Right lobe of liver (tissue), 6 donors: ENCODE measurements around the gene TBXAS1. TPM values are rescaled to one million over a fixed set of nuclear protein-coding genes. Genes with fewer than 3 reads are reported as not detected.

Experiments
- ATAC-seq, 4 donors: fragments of 200-7000 bp; cut with Tn5 transposase; one replicate each; pipeline ENCODE4 v1.9.1; 2020; ENCODE audit warnings: mild to moderate bottlenecking in 4 of 4, moderate library complexity in 4 of 4
- DNase-seq, 3 donors: peaks; one replicate each; pipeline ENCODE4 v3.0.0-alpha.2; 2020
- H3K27ac ChIP-seq, 3 donors: fragments of 200-600 bp; one replicate each; pipeline ENCODE4 v1.8.0; 2022
- H3K27me3 ChIP-seq, 2 donors: fragments of 200-600 bp; one replicate each; pipeline ENCODE4 v1.8.0; 2022
- H3K36me3 ChIP-seq, 4 donors: fragments of 200-600 bp; sonication (generic) in 1 of 4; one replicate each; pipeline versions ENCODE4 v1.5.1 to v1.8.0; 2017 to 2022; ENCODE audit warnings: control low read depth in 1 of 4
- H3K4me1 ChIP-seq, 4 donors: fragments of 200-600 bp; sonication (generic) in 1 of 4; one replicate each; pipeline versions ENCODE4 v1.5.1 to v1.8.0; 2017 to 2022; ENCODE audit warnings: control low read depth in 1 of 4
- H3K4me3 ChIP-seq, 3 donors: fragments of 200-600 bp; one replicate each; pipeline ENCODE4 v1.8.0; 2022
- H3K9me3 ChIP-seq, 4 donors: fragments of 200-600 bp; sonication (generic) in 1 of 4; one replicate each; pipeline versions ENCODE4 v1.5.1 to v1.8.0; 2017 to 2022; ENCODE audit warnings: control low read depth in 1 of 4
- CTCF ChIP-seq, 4 donors: fragments of 200-600 bp in 3 of 4; fragments of 450-650 bp in 1 of 4; IDR thresholded peaks; one replicate each; pipeline versions ENCODE4 v1.5.1 to v1.8.0; 2016 to 2022; ENCODE audit warnings: antibody characterized with exemption in 4 of 4, mild to moderate bottlenecking in 2 of 4
- POLR2A ChIP-seq: fragments of 450-650 bp; IDR thresholded peaks from one replicate; pipeline ENCODE4 v1.6.1; 2017; ENCODE audit warnings: antibody characterized with exemption, mild to moderate bottlenecking
- whole genome bisulfite sequencing: methylation state at CpG from one replicate; pipeline ENCODE4 v1.1.6; 2018; ENCODE audit warnings: low coverage, low lambda C conversion rate; ENCODE audit not compliant: insufficient coverage; ENCODE audit errors: missing lambda C conversion rate; 5-methylcytosine and 5-hydroxymethylcytosine counted together
- intact Hi-C, 2 donors: fragments of 100-400 bp; cut with DNase I; formaldehyde crosslinking; loops; one replicate each; pipeline versions ENCODE4 v1.11.2 to v1.14.1; 2022
- total RNA-seq, 6 experiments: library from RNA; depleted of rRNA in 2 of 6; stranded (reverse); fragments of >200 nt in 2 of 6; fragmentation: NEBNext Ultra II Directional in 3 of 6; extraction: Animal tissue kit (Norgen Biotek cat#: 25700) in 3 of 6; gene quantifications; one replicate each; pipeline versions ENCODE4 v1.1.0 to v1.2.4, GENCODE V29; 2016 to 2023
- donor health status: DM: no; HTN: yes; CAD: no.
- donor health status: DM: no; HTN: no; CAD: no.
- donor health status: DM: no; HTN: no; CAD: no.
- donor health status: DM: no; HTN: yes; CAD: no.
- donor health status: DM: no; HTN: yes; CAD: no.

TBXAS1 gene
- total RNA-seq, 6 experiments from 2014 or later: 7.6 to 15.6 (median 12.2) TPM

- no CpG with 5 or more reads among the region's 2 CpGs for WGBS
- no peak overlapping the region for H3K27ac ChIP-seq
- intact Hi-C loops: no loop called here
These were observed 119.1 kb downstream of the TBXAS1 start for GRCh38 chr7:139948167-139948566.

DNA sequence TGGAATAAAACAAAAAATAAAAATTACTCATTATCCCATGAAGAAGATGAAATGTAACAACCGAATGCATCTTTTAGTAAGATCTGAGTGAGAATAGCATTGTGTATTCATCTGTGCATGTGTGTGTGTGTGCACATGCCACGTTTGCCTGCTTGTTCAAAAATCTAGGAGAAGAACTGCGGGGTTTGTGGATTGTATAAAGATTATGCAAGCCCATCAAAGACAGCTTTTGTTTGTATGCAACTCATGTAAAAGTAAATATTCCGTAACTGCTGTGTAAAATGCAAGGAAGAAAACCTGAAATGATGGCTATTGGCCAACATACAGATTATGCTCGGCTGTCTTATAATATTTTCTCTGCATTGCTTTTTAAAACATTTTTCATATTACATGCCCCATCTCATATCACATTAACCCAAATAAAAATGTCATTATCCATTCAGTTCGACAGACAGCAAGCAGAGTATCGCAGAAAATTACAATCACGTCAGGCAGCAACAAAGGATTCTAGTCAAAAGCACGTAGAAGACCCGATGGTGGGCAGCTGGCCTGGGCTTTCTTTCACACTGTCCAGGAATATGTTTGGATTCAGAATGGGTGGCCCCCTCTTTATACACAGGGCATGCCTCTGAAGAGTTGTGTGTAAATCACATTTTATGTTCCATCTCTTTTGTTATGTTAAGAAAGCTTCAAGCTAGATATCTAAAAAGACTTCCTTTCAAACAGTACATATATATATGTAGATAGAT is 119.7 kb downstream of the TBXAS1 start:
- no peaks in the 10 kb centered on the region for H3K4me1 ChIP-seq
- DNase-seq (no peak), ATAC-seq (no peak)
- H3K9me3 ChIP-seq: no peaks in the 10 kb centered on the region
- H3K4me3 ChIP-seq: no peak overlapping the region
- H3K27me3 ChIP-seq: no peaks in the 10 kb centered on the region
- H3K27ac ChIP-seq: no peak overlapping the region
- WGBS: 71% methylated on average over 10 of the region's 10 CpGs
- no peak for TF ChIP-seq POLR2A
- TF ChIP-seq CTCF (IDR thresholded peaks at IDR 0.05): no peak
- no peaks in the 10 kb centered on the region for H3K36me3 ChIP-seq
- intact Hi-C loops: no loop called here

More at GRCh38 chr7:139948167-139948566, 119.1 kb downstream of the TBXAS1 start:
- Histone ChIP-seq H3K4me1 (no peaks in the 10 kb centered on the region), H3K36me3 (no peaks in the 10 kb centered on the region), H3K9me3 (no peaks in the 10 kb centered on the region), H3K4me3 (no peak overlapping the region), H3K27me3 (no peaks in the 10 kb centered on the region)
- TF ChIP-seq CTCF (IDR thresholded peaks at IDR 0.05) (no peak), POLR2A (no peak)
- DNase-seq (no peak), ATAC-seq (no peak)

DNA sequence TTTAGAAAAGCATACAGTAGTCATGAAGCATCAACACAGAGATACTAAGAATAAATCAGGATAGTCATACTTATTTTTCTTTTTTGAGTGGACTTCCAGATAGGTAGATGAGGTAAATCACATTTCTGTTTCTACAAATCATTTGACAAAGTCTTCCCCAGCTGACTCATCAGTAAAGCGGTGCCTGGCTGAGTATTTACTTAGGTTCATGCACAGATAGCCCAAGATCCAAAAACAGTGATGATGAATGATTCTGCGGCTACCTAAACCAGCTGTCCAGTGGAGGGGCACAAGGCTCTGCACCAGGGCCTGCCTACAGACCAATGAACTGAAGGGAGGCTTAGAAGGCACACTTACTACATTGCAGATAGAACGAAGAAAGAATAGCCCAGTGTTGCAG is 120.6 kb downstream of the TBXAS1 start:
- Histone ChIP-seq H3K27ac (no peak overlapping the region), H3K36me3 (no peaks in the 10 kb centered on the region), H3K9me3 (no peaks in the 10 kb centered on the region), H3K27me3 (no peaks in the 10 kb centered on the region), H3K4me1 (no peaks in the 10 kb centered on the region), H3K4me3 (no peak overlapping the region)
- DNase-seq: no peak
- TF ChIP-seq CTCF (IDR thresholded peaks at IDR 0.05): no peak
- no peak for TF ChIP-seq POLR2A
- peak in 1 of 4 donors; percentile 51 for ATAC-seq
- 86% methylated on average over 3 of the region's 3 CpGs for WGBS
- intact Hi-C loops: no loop called here

DNA sequence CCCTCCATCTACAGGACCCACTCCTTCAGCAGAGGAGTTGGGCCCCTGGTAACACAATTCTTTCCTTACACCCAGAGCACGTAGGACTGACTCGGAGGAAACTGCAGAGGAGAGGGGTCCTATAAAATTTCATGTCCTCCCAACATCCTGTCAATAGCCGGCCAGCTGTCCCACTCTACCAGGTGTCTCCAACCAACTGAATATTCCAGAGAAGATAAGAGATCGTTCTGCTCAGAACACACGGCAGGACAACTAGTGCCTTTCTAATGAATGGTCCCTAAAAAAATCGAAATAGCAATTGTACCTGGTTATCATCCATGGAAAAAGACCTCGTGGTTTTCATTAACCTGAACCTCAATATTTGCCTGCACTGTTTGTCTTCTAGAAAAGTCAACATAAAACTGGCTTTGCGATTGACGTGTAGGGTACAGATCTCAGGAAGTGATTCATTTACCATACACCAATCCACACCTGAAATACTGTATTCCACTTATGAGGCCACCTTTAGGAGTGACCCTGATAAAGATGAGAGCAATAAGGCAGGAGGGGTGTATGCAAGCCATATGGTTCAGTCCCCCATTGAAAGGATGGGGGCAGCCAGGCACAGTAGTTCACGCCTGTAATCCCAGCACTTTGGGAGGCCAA is 121.9 kb downstream of the TBXAS1 start:
- DNase-seq (no peak), ATAC-seq (peak; percentile 58 to 87 (median 64))
- 38% methylated on average over 9 of the region's 10 CpGs for WGBS
- TF ChIP-seq POLR2A (no peak), CTCF (IDR thresholded peaks at IDR 0.05) (no peak)
- no peaks in the 10 kb centered on the region for H3K36me3 ChIP-seq
- no peaks in the 10 kb centered on the region for H3K4me1 ChIP-seq
- no peak overlapping the region for H3K27ac ChIP-seq
- intact Hi-C loops: no loop called here
- H3K9me3 ChIP-seq: no peaks in the 10 kb centered on the region
- no peaks in the 10 kb centered on the region for H3K27me3 ChIP-seq
- no peak overlapping the region for H3K4me3 ChIP-seq
